Sigmoid colon (tissue), 4 donors: ENCODE results near the gene HPS3.

Experiments
- CTCF ChIP-seq, 4 experiments: fragments of 450-650 bp in 3 of 4; fragments of 200-600 bp in 1 of 4; IDR thresholded peaks; one replicate each; pipeline ENCODE4 v1.5.1; 2016 to 2019; ENCODE audit warnings: antibody characterized with exemption in 4 of 4, mild to moderate bottlenecking in 3 of 4, moderate library complexity in 2 of 4
- EP300 ChIP-seq, 4 donors: sonication (generic); formaldehyde crosslinking; IDR thresholded peaks; one replicate each; pipeline ENCODE4 v1.6.1; 2017; ENCODE audit warnings: antibody characterized with exemption in 4 of 4
- POLR2A ChIP-seq, 2 donors: fragments of 450-650 bp; IDR thresholded peaks; one replicate each; pipeline ENCODE4 v1.6.1; 2016; ENCODE audit warnings: antibody characterized with exemption in 2 of 2, mild to moderate bottlenecking in 2 of 2, moderate library complexity in 2 of 2
- POLR2AphosphoS5 ChIP-seq, 4 donors: sonication (generic); formaldehyde crosslinking; IDR thresholded peaks; one replicate each; pipeline ENCODE4 v1.6.1; 2017; ENCODE audit warnings: antibody characterized with exemption in 4 of 4

DNA sequence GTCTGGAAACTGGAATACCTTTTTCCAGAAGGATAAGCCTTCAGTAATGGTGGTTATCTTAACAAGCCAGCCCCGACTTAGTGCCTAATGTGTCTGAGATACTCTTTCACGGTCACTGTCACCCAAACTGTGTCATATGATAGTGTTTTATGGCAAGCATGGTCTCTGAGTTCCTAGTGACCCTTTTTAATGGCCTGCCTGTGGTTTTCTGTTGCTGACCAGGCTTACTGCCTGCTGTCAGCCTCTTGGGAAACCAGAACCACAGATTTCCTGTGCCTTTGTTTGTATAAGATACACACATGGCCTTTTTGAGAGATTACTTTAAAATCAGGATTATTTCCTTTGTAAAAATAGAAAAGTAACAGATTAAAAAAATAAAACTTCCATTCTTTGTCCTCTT is 22.4 kb downstream of the HPS3 start:
- no peak for TF ChIP-seq CTCF (IDR thresholded peaks at IDR 0.05)
- no peak for TF ChIP-seq POLR2A (IDR thresholded peaks at IDR 0.05)
- TF ChIP-seq POLR2AphosphoS5 (IDR thresholded peaks at IDR 0.05), result no peak
- TF ChIP-seq EP300 (IDR thresholded peaks at IDR 0.05), result no peak
